Measurements from ENCODE around the gene IQGAP2. TPM values are rescaled to one million over a fixed set of nuclear protein-coding genes. Genes with fewer than 3 reads are reported as not detected.
A peak's percentile ranks its signal among the peaks of the same experiment; 100 is the strongest.

IQGAP2 gene
- total RNA-seq, 1 experiment from 2014 or later = not detected

GRCh38 chr5:76371960-76372322 is 31.1 kb upstream of the IQGAP2 start:
- H3K4me3 ChIP-seq = peak overlapping the region; percentile 13; the same call in 1 of the 2 replicates
- peak; percentile 16 to 61 for DNase-seq

GRCh38 chr5:76372323-76373054 is 30.6 kb upstream of the IQGAP2 start:
- peak; percentile 68 to 95 for DNase-seq
- no TSS peak for BruUV-seq (replicated peaks)
- POLR2A ChIA-PET (ENCODE audit: unreplicated experiment) = no interaction called here
- H3K4me3 ChIP-seq = peak overlapping the region; percentile 13; the same call in 1 of the 2 replicates
- H4K20me1 ChIP-seq (ENCODE audit: insufficient read depth) = no peaks in the 10 kb centered on the region
- TF ChIP-seq CTCF (conservative IDR thresholded peaks at IDR 0.05) = no peak
- no peak for TF ChIP-seq EZH2 (IDR thresholded peaks at IDR 0.05; ENCODE audit: low read depth)
- peaks cover 21% of the 10 kb centered on the region for H3K4me1 ChIP-seq (replicated peaks; ENCODE audit: insufficient read depth)
- H3K79me2 ChIP-seq (ENCODE audit: low read depth) = no peaks in the 10 kb centered on the region
- intact Hi-C loops (cut with micrococcal nuclease; ENCODE audit: unreplicated experiment) = loop anchor here (2.0 kb wide), 1 partner anchor 30 kb away; the partner anchor contains the start of gene IQGAP2
- CTCF ChIA-PET = no interaction called here
- peak overlapping the region; percentile 74 for H3K4me2 ChIP-seq
- H3K27ac ChIP-seq = peak overlapping the region; percentile 81
- H3K9me2 ChIP-seq (ENCODE audit: insufficient read depth) = no peaks in the 10 kb centered on the region
- H3K9me3 ChIP-seq (ENCODE audit: insufficient read depth, low read depth) = no peaks in the 10 kb centered on the region
- H2AFZ ChIP-seq = peak overlapping the region; percentile 59; the same call in 1 of the 2 replicates
- H3K36me3 ChIP-seq (ENCODE audit: low read depth) = no peaks in the 10 kb centered on the region
- peaks cover 27% of the 10 kb centered on the region; the same call in 1 of the 2 replicates for H3F3A ChIP-seq (ENCODE audit: insufficient read depth, low read depth)
- no peaks in the 10 kb centered on the region for H3K27me3 ChIP-seq (ENCODE audit: insufficient read depth, low read depth)

More at GRCh38 chr5:76371960-76372322, 31.1 kb upstream of the IQGAP2 start:
- no peaks in the 10 kb centered on the region for H3K27me3 ChIP-seq (ENCODE audit: insufficient read depth, low read depth)
- H3F3A ChIP-seq (ENCODE audit: insufficient read depth, low read depth) = peaks cover 27% of the 10 kb centered on the region; the same call in 1 of the 2 replicates
- H3K9me3 ChIP-seq (ENCODE audit: insufficient read depth, low read depth) = no peaks in the 10 kb centered on the region
- ChIA-PET CTCF (no interaction called here), POLR2A (ENCODE audit: unreplicated experiment) (no interaction called here)
- peak overlapping the region; percentile 59; the same call in 1 of the 2 replicates for H2AFZ ChIP-seq
- no TSS peak for BruUV-seq (replicated peaks)
- no peaks in the 10 kb centered on the region for H4K20me1 ChIP-seq (ENCODE audit: insufficient read depth)
- TF ChIP-seq EZH2 (IDR thresholded peaks at IDR 0.05; ENCODE audit: low read depth) = no peak
- no peak for TF ChIP-seq CTCF (conservative IDR thresholded peaks at IDR 0.05)
- H3K9me2 ChIP-seq (ENCODE audit: insufficient read depth) = no peaks in the 10 kb centered on the region
- peak overlapping the region; percentile 74 for H3K4me2 ChIP-seq
- intact Hi-C loops (cut with micrococcal nuclease; ENCODE audit: unreplicated experiment) = loop anchor here (2.0 kb wide), 1 partner anchor 31 kb away; the partner anchor contains the start of gene IQGAP2
- H3K27ac ChIP-seq = peak overlapping the region; percentile 81
- no peaks in the 10 kb centered on the region for H3K36me3 ChIP-seq (ENCODE audit: low read depth)
- no peaks in the 10 kb centered on the region for H3K79me2 ChIP-seq (ENCODE audit: low read depth)
- H3K4me1 ChIP-seq (replicated peaks; ENCODE audit: insufficient read depth) = peaks cover 21% of the 10 kb centered on the region

- ChIA-PET POLR2A (ENCODE audit: unreplicated experiment) (no interaction called here), CTCF (no interaction called here)
- Histone ChIP-seq H3K4me3 (no peak overlapping the region), H3F3A (ENCODE audit: insufficient read depth, low read depth) (peaks cover 18% of the 10 kb centered on the region; the same call in 1 of the 2 replicates), H3K79me2 (ENCODE audit: low read depth) (no peaks in the 10 kb centered on the region), H4K20me1 (ENCODE audit: insufficient read depth) (no peaks in the 10 kb centered on the region), H3K4me1 (replicated peaks; ENCODE audit: insufficient read depth) (peaks cover 26% of the 10 kb centered on the region), H3K4me2 (no peak overlapping the region), H3K27me3 (ENCODE audit: insufficient read depth, low read depth) (no peaks in the 10 kb centered on the region), H3K36me3 (ENCODE audit: low read depth) (no peaks in the 10 kb centered on the region), H3K27ac (no peak overlapping the region), H3K9me2 (ENCODE audit: insufficient read depth) (no peaks in the 10 kb centered on the region), H2AFZ (no peak overlapping the region), H3K9me3 (ENCODE audit: insufficient read depth, low read depth) (no peaks in the 10 kb centered on the region)
- no TSS peak for BruUV-seq (replicated peaks)
- intact Hi-C loops (cut with micrococcal nuclease; ENCODE audit: unreplicated experiment) = no loop called here
- DNase-seq = peak in 1 of 2 experiments; percentile 38
- TF ChIP-seq EZH2 (IDR thresholded peaks at IDR 0.05; ENCODE audit: low read depth) = no peak
- no peak for TF ChIP-seq CTCF (conservative IDR thresholded peaks at IDR 0.05)
These were observed 26.8 kb upstream of the IQGAP2 start for GRCh38 chr5:76376148-76376865.
